Smooth muscle cell (in vitro differentiated cells): ENCODE results near the gene IL4R. TPM values are rescaled to one million over a fixed set of nuclear protein-coding genes. Genes with fewer than 3 reads are reported as not detected.

ENCODE experiments used
- DNase-seq: peaks from one replicate; lab custom pipeline; 2025; ENCODE audit not compliant: unreplicated experiment; lab: John Stamatoyannopoulos, UW
- H2AFZ ChIP-seq: fragments of 200-600 bp; sonication (generic); 2 replicates; pipeline ENCODE4 v1.6.0; 2016; ENCODE audit warnings: antibody characterized with exemption, low read depth, mild to moderate bottlenecking
- H3F3A ChIP-seq: fragments of 200-600 bp; sonication (generic); 2 replicates; pipeline ENCODE4 v1.6.0; 2017; ENCODE audit warnings: antibody characterized with exemption, low read depth
- H3K27ac ChIP-seq: fragments of 200-600 bp; sonication (generic); 2 replicates; pipeline ENCODE4 v1.5.1; 2016; ENCODE audit warnings: low read depth, mild to moderate bottlenecking
- H3K27me3 ChIP-seq: fragments of 200-600 bp; sonication (generic); 2 replicates; pipeline ENCODE4 v1.6.1; 2016; ENCODE audit warnings: low read depth, mild to moderate bottlenecking
- H3K36me3 ChIP-seq: fragments of 200-600 bp; sonication (generic); 2 replicates; pipeline ENCODE4 v1.5.1; 2016; ENCODE audit warnings: low read depth
- H3K4me1 ChIP-seq: fragments of 200-600 bp; sonication (generic); 2 replicates; pipeline ENCODE4 v1.5.1; 2016; ENCODE audit warnings: low read depth
- H3K4me2 ChIP-seq: fragments of 200-600 bp; sonication (generic); 2 replicates; pipeline ENCODE4 v1.6.0; 2016; ENCODE audit warnings: mild to moderate bottlenecking
- H3K4me3 ChIP-seq: fragments of 200-600 bp; sonication (generic); 2 replicates; pipeline ENCODE4 v1.5.1; 2016; ENCODE audit warnings: mild to moderate bottlenecking
- H3K79me2 ChIP-seq: fragments of 200-600 bp; sonication (generic); 2 replicates; pipeline ENCODE4 v1.6.0; 2016; ENCODE audit warnings: low read depth, mild to moderate bottlenecking
- H3K9ac ChIP-seq: fragments of 200-600 bp; sonication (generic); 2 replicates; pipeline ENCODE4 v1.6.0; 2016; ENCODE audit warnings: low read depth
- H3K9me3 ChIP-seq: fragments of 200-600 bp; sonication (generic); replicated peaks from 2 replicates; pipeline ENCODE4 v1.5.1; 2016; ENCODE audit warnings: low read depth
- H4K20me1 ChIP-seq: fragments of 200-600 bp; sonication (generic); 2 replicates; pipeline ENCODE4 v1.6.0; 2016; ENCODE audit warnings: low read depth
- CTCF ChIP-seq: fragments of 200-600 bp; sonication (generic); IDR thresholded peaks from 2 replicates; pipeline ENCODE4 v1.5.1; 2017; ENCODE audit warnings: borderline replicate concordance, mild to moderate bottlenecking, antibody characterized with exemption; ENCODE audit not compliant: insufficient read depth, poor library complexity, severe bottlenecking
- WGBS: methylation state at CpG from one replicate; pipeline ENCODE4 v1.1.7; 2016; ENCODE audit warnings: low lambda C conversion rate; 5-methylcytosine and 5-hydroxymethylcytosine counted together
- polyA plus RNA-seq: library from polyadenylated mRNA; unstranded; fragments of >200 nt; fragmentation: Nextera tagmentation; extraction: Ambion mirVana; gene quantifications from 2 replicates; pipeline ENCODE4 v1.2.1, GENCODE V29; 2016
- total RNA-seq: library from RNA; depleted of rRNA; stranded (reverse); fragments of >200 nt; gene quantifications from 2 replicates; pipeline ENCODE4 v1.2.3, GENCODE V29; 2014

IL4R gene
- total and polyA plus RNA-seq, 2 experiments from 2014 or later = 13.4 to 24.0 TPM

GRCh38 chr16:27398894-27399853, 85.4 kb downstream of the IL4R start:
- TF ChIP-seq CTCF = no peak
- Histone ChIP-seq H2AFZ (no peak overlapping the region), H3K9ac (no peak overlapping the region), H3K4me3 (no peak overlapping the region), H3F3A (no peaks in the 10 kb centered on the region), H3K4me2 (no peak overlapping the region), H4K20me1 (no peaks in the 10 kb centered on the region), H3K36me3 (no peaks in the 10 kb centered on the region), H3K27me3 (no peaks in the 10 kb centered on the region), H3K4me1 (no peaks in the 10 kb centered on the region), H3K9me3 (no peaks in the 10 kb centered on the region), H3K27ac (no peak overlapping the region), H3K79me2 (no peaks in the 10 kb centered on the region)
- 96% methylated on average over 8 of the region's 8 CpGs for WGBS
- DNase-seq = no peak

GRCh38 chr16:27399969-27400368, 86.2 kb downstream of the IL4R start:
- H3K27ac ChIP-seq = no peak overlapping the region
- H3K4me3 ChIP-seq = no peak overlapping the region
- no peaks in the 10 kb centered on the region for H4K20me1 ChIP-seq
- no peaks in the 10 kb centered on the region for H3F3A ChIP-seq
- no peaks in the 10 kb centered on the region for H3K36me3 ChIP-seq
- no peaks in the 10 kb centered on the region for H3K79me2 ChIP-seq
- H3K4me1 ChIP-seq = no peaks in the 10 kb centered on the region
- no peak for DNase-seq
- 94% methylated on average over 2 of the region's 2 CpGs for WGBS
- H3K9me3 ChIP-seq = no peaks in the 10 kb centered on the region
- no peak overlapping the region for H2AFZ ChIP-seq
- TF ChIP-seq CTCF = no peak
- H3K4me2 ChIP-seq = no peak overlapping the region
- no peak overlapping the region for H3K9ac ChIP-seq
- H3K27me3 ChIP-seq = no peaks in the 10 kb centered on the region

- no peak overlapping the region for H3K4me3 ChIP-seq
- no peaks in the 10 kb centered on the region for H3K9me3 ChIP-seq
- no peak overlapping the region for H3K4me2 ChIP-seq
- no peak overlapping the region for H2AFZ ChIP-seq
- no peak for DNase-seq
- 75% methylated on average over 11 of the region's 11 CpGs for WGBS
- no peak overlapping the region for H3K27ac ChIP-seq
- H4K20me1 ChIP-seq = no peaks in the 10 kb centered on the region
- no peak for TF ChIP-seq CTCF
- no peak overlapping the region for H3K9ac ChIP-seq
- no peaks in the 10 kb centered on the region for H3K4me1 ChIP-seq
- no peaks in the 10 kb centered on the region for H3K27me3 ChIP-seq
- H3K79me2 ChIP-seq = no peaks in the 10 kb centered on the region
- H3K36me3 ChIP-seq = no peaks in the 10 kb centered on the region
- no peaks in the 10 kb centered on the region for H3F3A ChIP-seq
These were observed 87.2 kb downstream of the IL4R start for GRCh38 chr16:27400751-27401620.
